WTC11 (cell line): ENCODE results near the gene LRRC47.

ENCODE experiments used
- CREB1 ChIP-seq: sonication (generic); formaldehyde crosslinking; IDR thresholded peaks from 2 replicates; pipeline ENCODE4 v1.8.0; 2023; ENCODE audit warnings: mild to moderate bottlenecking, missing genetic modification reagents
- CTCF ChIP-seq: fragments of 200-600 bp; IDR thresholded peaks from 2 replicates; pipeline ENCODE4 v1.8.0; 2022; ENCODE audit warnings: antibody characterized with exemption
- NR2C2 ChIP-seq: sonication (generic); formaldehyde crosslinking; IDR thresholded peaks from 2 replicates; pipeline ENCODE4 v1.8.0; 2022; ENCODE audit warnings: mild to moderate bottlenecking, missing genetic modification reagents
- TCF7 ChIP-seq: sonication (generic); formaldehyde crosslinking; IDR thresholded peaks from 2 replicates; pipeline ENCODE4 v1.8.0; 2022; ENCODE audit warnings: mild to moderate bottlenecking, low read depth, missing genetic modification reagents, moderate library complexity
- TP53 ChIP-seq: sonication (generic); formaldehyde crosslinking; IDR thresholded peaks from 2 replicates; pipeline ENCODE4 v1.8.1; 2023; ENCODE audit warnings: mild to moderate bottlenecking, missing genetic modification reagents
- USF2 ChIP-seq: sonication (generic); formaldehyde crosslinking; IDR thresholded peaks from 2 replicates; pipeline ENCODE4 v1.8.1; 2023; ENCODE audit warnings: mild to moderate bottlenecking, missing genetic modification reagents, moderate library complexity

- TF ChIP-seq CTCF (no peak), CREB1 (CRISPR knock-in tag) (no peak), TP53 (CRISPR knock-in tag) (no peak), USF2 (no peak), TCF7 (CRISPR knock-in tag) (no peak), NR2C2 (no peak)
Observed at GRCh38 chr1:3770047-3770765, 26.1 kb downstream of the LRRC47 start.
